HL-60 (cell line): ENCODE data around the gene RSPH9.

ENCODE experiments used
- CTCF ChIP-seq: IDR thresholded peaks from one replicate; pipeline ENCODE4 v1.5.1; 2011; ENCODE audit warnings: low read length, control low read depth, inconsistent platforms; ENCODE audit not compliant: insufficient read depth
- GABPA ChIP-seq: IDR thresholded peaks from 2 replicates; pipeline ENCODE4 v1.6.1; 2012; ENCODE audit warnings: low read depth
- POLR2AphosphoS5 ChIP-seq: IDR thresholded peaks from 2 replicates; pipeline ENCODE4 v1.6.1; 2012; ENCODE audit warnings: low read depth
- REST ChIP-seq: IDR thresholded peaks from 2 replicates; pipeline ENCODE4 v1.6.1; 2012; ENCODE audit warnings: low read depth; ENCODE audit not compliant: insufficient replicate concordance

GRCh38 chr6:43644940-43645612, at the start of gene RSPH9:
- TF ChIP-seq CTCF = no peak
- no peak for TF ChIP-seq POLR2AphosphoS5
- TF ChIP-seq GABPA = no peak
- no peak for TF ChIP-seq REST
